Islet precursor cell (in vitro differentiated cells): ENCODE results near the gene PROZ.
A peak's percentile ranks its signal among the peaks of the same experiment; 100 is the strongest.

ENCODE experiments used
- DNase-seq: peaks from one replicate; pipeline ENCODE4 v3.0.0-alpha.2; 2018

PROZ gene

GRCh38 chr13:113182046-113182445, 23.6 kb downstream of the PROZ start:
- no peak for DNase-seq

DNA sequence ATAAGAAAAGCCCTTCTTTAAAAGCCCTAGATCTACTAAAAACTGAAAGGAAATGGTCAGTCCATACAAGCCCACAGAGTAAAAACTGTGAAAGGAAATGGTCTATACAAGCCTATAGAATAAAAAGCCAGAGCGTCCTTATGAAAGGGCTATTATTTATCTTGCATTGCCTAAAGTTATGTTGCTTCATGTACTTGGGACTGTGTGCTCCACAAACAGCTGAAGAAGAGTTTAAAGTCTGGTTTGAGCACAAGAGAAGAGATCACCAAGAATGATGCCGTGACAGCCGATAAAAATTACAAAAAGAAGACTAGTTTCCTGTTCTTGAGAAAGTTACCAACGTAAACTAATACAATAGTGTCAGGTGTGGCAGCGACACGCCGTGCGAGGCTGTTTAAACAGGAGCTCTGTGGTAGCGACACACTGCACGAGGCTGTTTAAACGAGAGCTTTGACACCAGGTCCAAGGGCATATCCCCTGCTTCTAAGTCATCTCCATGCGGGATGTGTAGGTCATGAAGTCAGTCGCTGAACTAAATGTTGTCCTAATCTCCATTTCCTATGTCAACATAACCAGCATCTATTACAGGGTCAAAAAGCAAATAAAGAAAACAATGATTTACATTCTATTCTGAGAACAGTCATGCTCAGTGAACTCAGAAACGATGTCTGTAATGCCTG, 25.1 kb downstream of the PROZ start:
- DNase-seq, result no peak

GRCh38 chr13:113184568-113185440, 26.4 kb downstream of the PROZ start:
- DNase-seq, result no peak

GRCh38 chr13:113186061-113186900, 27.8 kb downstream of the PROZ start:
- DNase-seq, result no peak

- peak; percentile 95 for DNase-seq
These were observed 28.8 kb downstream of the PROZ start for GRCh38 chr13:113187263-113187669.

- no peak for DNase-seq
These were observed 29.6 kb downstream of the PROZ start for GRCh38 chr13:113187883-113188665.

DNA sequence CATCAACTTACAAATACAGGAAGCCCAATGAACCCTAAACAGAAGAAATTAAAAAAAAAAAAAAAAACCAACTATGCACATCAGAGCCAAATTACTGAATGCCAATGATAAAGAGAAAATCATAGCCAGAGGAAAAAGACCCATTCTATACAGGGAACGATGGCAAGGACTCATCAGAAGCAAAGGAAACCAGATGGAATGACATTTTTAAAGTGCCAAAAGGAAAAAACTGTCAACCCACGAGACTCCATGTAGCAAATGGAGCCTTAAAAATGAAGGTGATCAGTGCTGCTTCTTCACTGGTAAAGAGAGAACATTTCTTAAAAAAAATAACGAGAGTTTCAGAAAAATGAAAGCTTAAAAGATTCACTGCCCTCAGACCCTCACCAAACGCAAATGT, 31.7 kb downstream of the PROZ start:
- no peak for DNase-seq

DNA sequence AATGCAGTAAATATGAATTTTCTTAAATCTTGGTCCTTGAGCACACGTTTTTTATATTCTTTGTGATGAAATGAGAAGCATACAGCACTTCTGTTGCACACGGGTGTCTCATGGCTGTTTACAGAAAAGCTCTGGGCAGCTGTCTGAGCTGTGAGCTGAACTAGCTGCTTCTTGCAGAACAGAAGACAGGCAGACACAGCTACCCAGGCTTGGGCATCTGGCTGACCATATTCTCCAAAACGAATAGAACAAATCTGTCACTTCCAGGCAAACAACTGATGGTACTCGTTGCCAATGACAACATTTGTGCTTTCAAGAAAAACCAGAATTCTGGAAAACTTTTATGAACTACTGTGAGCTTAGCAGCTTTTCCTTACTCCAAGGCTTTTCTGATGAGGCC, 33.8 kb downstream of the PROZ start:
- no peak for DNase-seq

GRCh38 chr13:113192902-113193301, 34.5 kb downstream of the PROZ start:
- no peak for DNase-seq

DNA sequence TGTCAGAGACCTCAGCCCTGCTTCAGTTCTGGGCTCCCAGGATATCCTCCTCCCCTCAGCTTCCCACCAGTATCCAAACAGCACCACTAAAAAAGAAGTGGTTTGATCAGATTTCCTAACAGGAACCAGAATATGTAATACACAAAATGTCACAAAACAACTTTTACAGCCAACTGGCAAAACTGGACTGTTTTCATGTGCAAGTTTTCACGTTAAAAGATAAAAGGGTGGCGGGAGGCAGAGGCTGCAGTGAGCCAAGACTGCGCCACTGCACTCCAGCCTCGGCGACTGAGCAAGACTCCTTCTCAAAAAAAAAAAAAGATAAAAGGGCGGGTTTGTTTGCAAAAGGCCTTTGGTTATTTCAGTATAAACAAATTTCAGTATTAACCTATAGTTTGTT, 36.9 kb downstream of the PROZ start:
- DNase-seq, result no peak

- no peak for DNase-seq
These were observed 38.7 kb downstream of the PROZ start for GRCh38 chr13:113196970-113197737.

GRCh38 chr13:113201815-113202214, 43.4 kb downstream of the PROZ start:
- no peak for DNase-seq

- DNase-seq, result no peak
These were observed 44.5 kb downstream of the PROZ start for GRCh38 chr13:113202912-113203311.

DNA sequence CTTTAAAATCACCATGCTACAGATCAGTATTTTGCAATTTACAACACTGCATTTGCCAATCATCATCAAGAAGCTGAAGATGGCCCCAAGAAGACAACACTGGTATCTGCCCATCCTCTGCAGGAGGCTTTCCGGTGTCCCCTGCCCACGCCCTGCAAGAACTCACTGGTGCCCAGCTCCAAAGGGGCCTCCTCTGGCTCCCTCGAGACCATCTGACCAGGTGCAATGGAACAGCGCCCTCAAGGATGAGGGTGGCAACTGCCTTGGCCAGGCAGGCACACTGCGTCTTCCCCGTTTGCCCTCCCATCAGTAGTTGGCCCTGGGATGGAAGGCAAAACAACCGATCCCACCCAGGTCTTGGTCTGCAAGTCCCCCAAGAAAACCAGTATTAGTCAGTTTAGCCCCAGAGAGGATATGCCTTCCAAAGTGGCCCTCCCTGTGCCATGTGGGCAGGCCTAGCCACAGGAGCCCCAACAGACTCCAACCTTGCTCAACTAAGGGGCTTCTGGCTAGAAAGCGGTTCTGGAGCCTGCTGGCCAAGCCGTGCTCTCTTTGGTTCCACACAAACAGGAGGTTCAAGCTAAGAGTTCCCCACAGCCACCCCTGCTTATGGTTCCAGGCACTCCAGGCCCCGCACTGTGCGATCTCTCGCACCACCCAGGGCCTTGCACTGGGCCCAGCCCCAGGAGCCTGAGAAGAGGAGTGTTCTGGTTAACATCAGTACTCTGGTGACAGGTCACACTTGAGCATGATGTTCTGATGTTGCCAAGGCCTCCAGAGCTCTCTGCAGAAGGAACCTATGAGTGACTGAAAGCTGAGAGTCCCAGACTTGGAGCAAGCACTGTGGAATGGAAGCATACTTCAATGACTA, 45.3 kb downstream of the PROZ start:
- no peak for DNase-seq

DNA sequence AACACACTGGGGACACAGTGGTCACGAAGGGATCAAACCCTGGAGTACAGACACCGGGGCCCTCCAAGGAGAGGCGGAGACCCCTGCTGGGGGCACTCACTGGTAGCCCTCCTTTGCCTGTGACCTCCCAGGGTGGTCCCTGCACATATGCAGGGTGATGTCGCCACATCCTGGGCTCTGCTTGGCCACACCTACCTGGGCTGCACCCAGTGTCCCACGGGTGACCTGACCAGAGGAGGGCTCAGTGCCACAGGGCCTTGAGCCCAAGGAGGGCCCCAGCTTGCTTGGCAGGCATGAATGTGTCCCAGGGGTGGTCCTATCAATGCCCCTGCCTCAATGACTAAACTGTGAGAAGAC, 45.9 kb downstream of the PROZ start:
- DNase-seq, result no peak

DNA sequence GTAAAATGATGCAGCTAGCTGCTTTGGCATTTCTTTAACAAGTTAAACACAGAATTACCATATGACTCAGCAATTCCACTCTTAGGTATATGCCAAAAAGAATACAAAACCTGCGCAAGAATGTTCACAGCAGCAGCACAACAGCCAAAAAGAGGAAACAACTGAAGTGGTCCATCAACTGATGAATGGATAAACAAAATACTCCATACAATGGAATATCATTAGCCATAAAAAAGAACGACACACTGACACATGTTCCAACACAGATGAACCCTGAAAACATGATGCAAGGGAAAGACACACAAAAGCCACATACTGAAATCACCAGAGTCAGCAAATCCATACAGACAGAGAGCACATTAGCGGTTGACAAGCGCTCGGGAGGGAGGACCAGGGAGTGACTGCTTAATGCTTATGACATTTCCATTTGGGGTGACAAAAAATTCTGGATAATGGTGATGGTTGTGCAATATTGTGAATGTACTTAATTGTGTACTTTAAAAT, 47.0 kb downstream of the PROZ start:
- DNase-seq, result no peak

DNA sequence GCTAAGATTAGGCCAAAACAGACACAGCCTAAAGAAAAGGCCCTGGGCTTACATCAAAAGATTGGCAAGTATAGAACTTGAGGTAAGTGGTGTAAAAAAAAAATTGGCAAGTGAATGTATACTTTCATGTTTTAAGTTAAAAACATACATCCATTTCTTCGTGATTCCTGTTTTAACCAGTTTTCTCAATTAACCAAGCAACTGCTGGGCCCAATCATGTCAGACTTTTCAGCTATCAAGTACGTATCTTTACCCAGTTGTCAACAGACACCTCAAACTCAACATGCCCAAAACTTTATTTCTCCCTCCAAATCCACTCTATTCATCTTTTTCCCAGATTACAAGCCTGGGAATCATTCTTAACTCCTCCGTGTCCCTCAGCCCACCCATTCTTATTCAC, 49.0 kb downstream of the PROZ start:
- no peak for DNase-seq

DNA sequence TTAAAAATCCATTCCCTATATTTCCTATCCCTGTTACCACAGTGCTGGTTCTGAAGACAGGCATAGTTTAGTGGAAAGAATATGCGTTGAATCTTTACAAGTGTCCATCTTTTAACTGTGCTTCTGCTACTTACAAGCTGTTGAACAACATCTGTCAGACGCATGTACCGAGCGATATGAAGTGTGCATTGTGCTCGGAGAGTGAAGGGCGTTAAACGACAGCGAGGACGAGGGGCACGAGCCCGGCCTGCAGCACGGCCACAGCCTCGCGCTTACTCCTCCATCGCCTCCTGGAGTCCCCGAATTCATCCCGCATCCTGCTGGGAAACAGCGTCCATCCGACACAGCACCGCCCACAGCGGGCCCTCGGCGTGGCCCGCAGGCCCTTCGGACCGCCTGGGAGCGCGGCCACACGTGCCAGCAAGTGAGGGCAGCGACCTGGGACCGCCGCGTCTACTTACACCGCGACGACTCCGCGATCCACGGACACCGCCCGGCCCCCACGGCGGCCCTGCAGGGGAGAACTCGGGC, 49.5 kb downstream of the PROZ start:
- peak; percentile 78 for DNase-seq

DNA sequence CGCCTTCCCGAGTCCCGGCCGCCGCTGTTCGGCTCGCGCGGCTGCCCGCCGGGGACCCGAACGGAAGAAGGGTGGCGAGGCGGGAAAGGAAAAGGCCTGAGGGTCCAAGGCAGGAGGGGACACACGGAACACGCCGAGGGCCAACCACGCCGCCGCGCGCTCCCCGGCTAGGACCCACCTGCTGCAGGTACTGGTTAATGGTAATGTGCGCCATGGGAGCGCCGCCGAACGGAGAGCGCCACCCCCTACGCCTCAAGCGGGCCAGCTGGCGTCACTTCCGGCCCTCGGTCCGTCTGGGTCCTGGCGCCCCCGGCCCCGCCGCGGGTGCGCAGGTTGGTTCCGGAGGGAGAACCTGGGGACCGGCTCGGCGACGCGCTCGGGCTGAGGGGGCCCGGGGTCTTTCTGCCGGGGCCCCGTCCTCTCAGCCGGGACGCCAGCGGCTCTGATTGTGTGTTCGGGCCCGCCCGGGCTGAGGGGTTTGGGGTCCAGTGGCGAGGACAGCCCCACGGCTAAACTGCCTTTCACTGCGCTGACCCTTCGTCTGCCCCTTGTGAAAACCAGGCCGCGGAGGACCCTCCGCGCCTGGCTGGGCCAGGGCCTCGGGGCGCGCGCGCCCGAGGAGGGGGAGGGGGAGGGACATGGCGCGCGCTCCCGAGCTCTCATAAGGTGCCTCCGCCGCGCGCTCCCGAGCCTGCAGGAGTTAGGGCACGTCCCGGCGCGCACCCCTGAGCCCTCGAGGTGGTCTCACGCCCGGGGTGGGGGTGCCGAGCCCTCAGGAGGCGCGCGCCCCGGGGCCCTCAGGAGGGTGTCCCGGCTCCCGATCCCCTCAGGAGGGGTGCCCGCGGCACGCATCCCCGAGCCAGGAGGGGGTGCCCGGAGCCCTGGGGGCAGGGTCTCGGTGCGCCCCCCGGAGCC, 50.2 kb downstream of the PROZ start, which contains the start of gene PCID2:
PCID2 (minus strand) TSS at position 249 of the 915 bp plus-strand sequence; CDS start at position 214, 35 bp downstream.
- peak; percentile 94 for DNase-seq
